Esophagus (tissue), 2 donors: ENCODE measurements around the gene SLC39A11. TPM values are rescaled to one million over a fixed set of nuclear protein-coding genes. Genes with fewer than 3 reads are reported as not detected.

Experiments
- H3K27ac ChIP-seq, 2 donors: one replicate each; pipeline ENCODE4 v1.5.1; 2013; ENCODE audit warnings: low read depth in 2 of 2, mild to moderate bottlenecking in 2 of 2, inconsistent platforms in 1 of 2, low read length in 1 of 2, moderate library complexity in 1 of 2
- H3K27me3 ChIP-seq, 2 donors: one replicate each; pipeline ENCODE4 v1.6.1; 2013; ENCODE audit warnings: low read length in 2 of 2, control low read depth in 1 of 2, mild to moderate bottlenecking in 1 of 2; ENCODE audit not compliant: insufficient read depth in 2 of 2, control insufficient read depth in 1 of 2
- H3K36me3 ChIP-seq, 2 donors: one replicate each; pipeline ENCODE4 v1.6.1; 2013; ENCODE audit warnings: low read length in 1 of 2; ENCODE audit not compliant: control insufficient read depth in 2 of 2, insufficient read depth in 2 of 2
- H3K4me1 ChIP-seq, 2 donors: one replicate each; pipeline ENCODE4 v1.6.1; 2013; ENCODE audit warnings: low read length in 1 of 2; ENCODE audit not compliant: control insufficient read depth in 2 of 2, insufficient read depth in 2 of 2
- H3K4me3 ChIP-seq, 2 donors: one replicate each; pipeline ENCODE4 v1.5.1; 2013; ENCODE audit warnings: low read length in 2 of 2, mild to moderate bottlenecking in 2 of 2, low read depth in 1 of 2, moderate library complexity in 1 of 2
- H3K9me3 ChIP-seq, 2 donors: one replicate each; pipeline ENCODE4 v1.6.1; 2013; ENCODE audit warnings: mild to moderate bottlenecking in 2 of 2, low read depth in 1 of 2, low read length in 1 of 2, moderate library complexity in 1 of 2; ENCODE audit not compliant: control insufficient read depth in 2 of 2, insufficient read depth in 1 of 2
- WGBS, 2 donors: extraction: QIAGEN DNeasy Blood & Tissue Kit; methylation state at CpG; one replicate each; pipeline ENCODE4 v1.1.7; 2013; 5-methylcytosine and 5-hydroxymethylcytosine counted together
- polyA plus RNA-seq, 2 donors: library from polyadenylated mRNA; stranded (reverse); fragments of 200-250 nt; gene quantifications; one replicate each; pipeline ENCODE4 v1.2.3, GENCODE V29; 2013
- donor health status: healthy with polysubstance abuse.
- donor health status: Bipolar disorder and iron deficiency.

SLC39A11 gene
- polyA plus RNA-seq, 2 donors = 10.6 to 11.7 TPM

GRCh38 chr17:72969293-72969906, 123.1 kb downstream of the SLC39A11 start:
- Histone ChIP-seq H3K9me3 (no peaks in the 10 kb centered on the region), H3K4me1 (no peaks in the 10 kb centered on the region), H3K27me3 (no peaks in the 10 kb centered on the region), H3K36me3 (no peaks in the 10 kb centered on the region), H3K27ac (no peak overlapping the region), H3K4me3 (no peak overlapping the region)
- 86 to 89% methylated on average over 5 of the region's 5 CpGs for WGBS, 2 donors

- Histone ChIP-seq H3K9me3 (no peaks in the 10 kb centered on the region), H3K36me3 (no peaks in the 10 kb centered on the region), H3K4me3 (no peak overlapping the region), H3K27me3 (no peaks in the 10 kb centered on the region), H3K4me1 (no peaks in the 10 kb centered on the region), H3K27ac (no peak overlapping the region)
- 85 to 88% methylated on average over 9 of the region's 9 CpGs for WGBS, 2 donors
Measured at GRCh38 chr17:72968798-72969197, 123.7 kb downstream of the SLC39A11 start.

GRCh38 chr17:72967977-72968585, 124.4 kb downstream of the SLC39A11 start:
- WGBS, 2 donors = 66 to 81% methylated on average over 5 of the region's 5 CpGs
- Histone ChIP-seq H3K4me3 (no peak overlapping the region), H3K27me3 (no peaks in the 10 kb centered on the region), H3K9me3 (no peaks in the 10 kb centered on the region), H3K36me3 (no peaks in the 10 kb centered on the region), H3K27ac (no peak overlapping the region), H3K4me1 (no peaks in the 10 kb centered on the region)

- Histone ChIP-seq H3K36me3 (no peaks in the 10 kb centered on the region), H3K9me3 (no peaks in the 10 kb centered on the region), H3K27me3 (no peaks in the 10 kb centered on the region), H3K4me1 (no peaks in the 10 kb centered on the region), H3K27ac (no peak overlapping the region), H3K4me3 (no peak overlapping the region)
- 78 to 81% methylated on average over 8 of the region's 8 CpGs for WGBS, 2 donors
Measured at GRCh38 chr17:72967277-72967970, 125.1 kb downstream of the SLC39A11 start.

DNA sequence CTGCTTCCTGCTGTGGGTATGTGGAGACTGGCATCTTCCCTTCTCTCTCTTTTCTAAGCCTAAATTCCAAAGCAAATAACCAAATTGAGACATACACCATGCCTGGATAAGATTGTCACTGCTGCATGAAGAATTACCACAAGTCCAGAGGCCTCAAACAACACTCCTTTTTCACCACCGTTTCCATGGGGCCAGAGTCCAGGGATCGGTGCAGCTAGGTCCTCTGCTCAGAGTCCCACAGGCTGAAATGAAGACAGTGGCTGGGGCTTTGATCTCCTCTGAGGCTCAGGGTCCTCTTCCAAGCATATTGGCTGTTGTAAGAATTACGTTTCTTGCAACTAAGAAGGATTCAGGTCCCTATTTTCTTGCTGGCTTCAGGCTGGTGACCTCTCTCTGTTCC, 130.4 kb downstream of the SLC39A11 start:
- no peak overlapping the region for H3K27ac ChIP-seq
- H3K36me3 ChIP-seq = no peaks in the 10 kb centered on the region
- no peaks in the 10 kb centered on the region for H3K4me1 ChIP-seq
- H3K9me3 ChIP-seq = no peaks in the 10 kb centered on the region
- no peak overlapping the region for H3K4me3 ChIP-seq
- 63 to 76% methylated on average over 3 of the region's 3 CpGs for WGBS, 2 donors
- H3K27me3 ChIP-seq = no peaks in the 10 kb centered on the region

DNA sequence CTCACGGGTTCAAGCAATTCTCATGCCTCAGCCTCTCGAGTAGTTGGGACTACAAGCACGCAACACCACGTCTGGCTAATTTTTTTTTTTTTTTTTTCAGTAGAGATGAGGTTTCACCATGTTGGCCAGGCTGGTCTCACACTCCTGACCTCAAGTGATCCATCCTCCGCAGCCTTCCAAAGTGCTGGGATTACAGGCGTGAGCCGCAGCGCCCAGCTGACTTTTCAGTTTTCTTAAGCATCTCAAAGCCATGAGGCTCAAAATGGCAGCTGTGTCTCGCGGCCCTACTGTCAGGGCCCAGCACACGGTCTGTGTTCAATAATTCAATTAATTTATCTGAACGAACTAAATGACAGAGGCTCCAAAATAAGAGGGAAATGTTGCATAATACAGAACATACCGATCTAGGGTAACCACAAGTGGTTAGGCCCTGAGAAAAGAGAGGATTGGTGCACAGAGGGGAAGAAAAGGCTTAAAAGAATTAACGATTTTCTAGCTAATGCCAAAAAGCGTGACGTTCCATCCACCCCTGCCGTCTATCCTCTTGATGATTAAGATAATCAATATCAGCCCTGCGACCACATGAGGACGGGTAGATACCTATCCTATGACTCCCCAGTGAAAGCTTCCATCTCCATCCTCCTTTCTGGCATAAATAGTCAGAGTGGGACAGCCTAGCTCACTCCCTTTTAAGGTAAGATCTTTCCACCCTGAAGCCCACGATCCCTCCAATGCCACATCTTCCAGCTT, 136.9 kb downstream of the SLC39A11 start:
- Histone ChIP-seq H3K9me3 (no peaks in the 10 kb centered on the region), H3K36me3 (no peaks in the 10 kb centered on the region), H3K4me3 (no peak overlapping the region), H3K27me3 (no peaks in the 10 kb centered on the region), H3K4me1 (no peaks in the 10 kb centered on the region), H3K27ac (no peak overlapping the region)
- WGBS, 2 donors = 93 to 95% methylated on average over 20 of the region's 20 CpGs

- H3K36me3 ChIP-seq = no peaks in the 10 kb centered on the region
- H3K27ac ChIP-seq = no peak overlapping the region
- H3K4me3 ChIP-seq = no peak overlapping the region
- H3K27me3 ChIP-seq = no peaks in the 10 kb centered on the region
- 82 to 85% methylated on average over 8 of the region's 8 CpGs for WGBS, 2 donors
- no peaks in the 10 kb centered on the region for H3K4me1 ChIP-seq
- H3K9me3 ChIP-seq = no peaks in the 10 kb centered on the region
Measured at GRCh38 chr17:72954579-72954978, 137.9 kb downstream of the SLC39A11 start.

DNA sequence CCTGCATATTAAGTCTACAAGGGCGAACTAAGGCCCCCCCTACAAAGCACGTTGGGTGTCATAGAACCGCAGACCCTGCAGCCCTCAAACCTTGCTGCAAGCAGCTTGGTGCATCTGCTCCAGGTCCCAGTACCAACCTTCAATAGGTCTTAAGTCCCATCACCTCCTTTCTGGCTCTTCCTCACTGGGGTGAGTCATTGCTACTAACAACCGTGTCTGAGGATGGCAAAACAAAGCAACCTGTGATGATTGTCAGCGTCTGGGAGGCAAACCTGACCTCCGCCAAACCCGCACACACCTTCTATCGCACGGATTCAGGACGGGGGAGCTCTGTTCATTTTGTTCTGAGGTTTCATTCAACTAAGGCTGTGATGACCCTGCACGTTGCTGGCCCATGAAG, 138.9 kb downstream of the SLC39A11 start:
- WGBS, 2 donors = 78 to 88% methylated on average over 11 of the region's 11 CpGs
- no peaks in the 10 kb centered on the region for H3K9me3 ChIP-seq
- H3K27ac ChIP-seq = no peak overlapping the region
- no peaks in the 10 kb centered on the region for H3K36me3 ChIP-seq
- no peaks in the 10 kb centered on the region for H3K4me1 ChIP-seq
- H3K4me3 ChIP-seq = no peak overlapping the region
- H3K27me3 ChIP-seq = no peaks in the 10 kb centered on the region

DNA sequence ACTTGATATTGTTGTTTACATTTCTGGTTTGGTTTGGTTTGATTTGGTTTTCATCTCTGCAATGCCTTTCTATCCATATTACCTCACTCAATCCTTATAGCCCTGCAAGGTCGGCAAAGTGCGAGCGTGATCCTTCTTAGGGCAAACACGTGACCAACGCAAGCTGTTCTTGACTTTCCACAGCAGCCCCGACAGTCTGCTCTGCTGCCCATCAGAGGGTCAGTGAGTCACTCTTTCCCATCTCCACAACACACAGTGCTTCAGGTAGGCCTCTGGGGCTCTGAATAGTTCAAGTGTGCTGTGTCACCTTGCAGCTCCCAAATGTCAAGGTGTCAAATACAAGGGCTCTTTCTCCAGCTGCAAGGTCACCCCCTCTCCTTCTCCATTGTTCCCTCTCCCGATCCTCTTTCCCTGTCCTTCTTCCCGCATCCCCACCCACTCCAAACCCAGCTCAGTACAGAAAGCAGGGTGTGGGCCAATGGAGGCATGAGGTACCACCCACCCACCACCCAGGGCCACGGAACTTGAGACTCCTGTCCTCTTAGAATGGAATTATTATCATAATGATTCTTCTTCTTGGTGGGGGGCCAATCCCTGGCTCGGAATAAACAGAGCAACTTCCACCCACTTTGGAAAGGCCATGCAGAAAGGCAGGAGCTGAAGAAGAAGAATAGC, 139.7 kb downstream of the SLC39A11 start:
- WGBS, 2 donors = 92% methylated on average over 10 of the region's 10 CpGs
- H3K27me3 ChIP-seq = no peaks in the 10 kb centered on the region

More for the DNA sequence above, 139.7 kb downstream of the SLC39A11 start:
- Histone ChIP-seq H3K36me3 (no peaks in the 10 kb centered on the region), H3K27ac (no peak overlapping the region), H3K4me3 (no peak overlapping the region), H3K9me3 (no peaks in the 10 kb centered on the region), H3K4me1 (no peaks in the 10 kb centered on the region)
